ENCODE data around the gene ADGRG6. TPM values are rescaled to one million over a fixed set of nuclear protein-coding genes. Genes with fewer than 3 reads are reported as not detected.

Gene ADGRG6
- polyA plus RNA-seq, 1 of the 3 experiments (the other 2 are of a cell fraction), result 61.5 TPM

DNA sequence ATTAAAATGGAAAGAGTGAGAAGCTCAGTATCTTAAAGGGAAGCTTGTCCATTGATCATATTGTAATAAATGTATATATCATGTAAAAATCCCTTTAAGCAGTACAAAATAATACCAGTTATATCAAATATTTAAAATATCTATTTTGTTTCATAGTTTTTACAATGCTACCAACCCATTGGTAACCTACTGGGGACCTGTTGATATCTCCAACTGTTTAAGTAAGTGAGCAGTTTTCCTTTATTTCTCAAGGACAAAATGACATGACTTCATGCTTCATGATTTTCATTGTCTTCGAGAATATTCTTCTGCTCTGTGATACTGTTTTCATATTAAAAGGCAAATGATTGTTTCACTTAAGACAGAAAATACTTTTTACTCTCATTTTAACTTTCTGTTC lies 100.0 kb downstream of the ADGRG6 start (continued):
- no peak for TF ChIP-seq TAF1 (IDR thresholded peaks at IDR 0.05; ENCODE audit: borderline replicate concordance, low read depth, low read length)
- TF ChIP-seq TCF12 (IDR thresholded peaks at IDR 0.05), result no peak

- Histone ChIP-seq H3K9ac (no peak overlapping the region), H3K27ac (ENCODE audit: low read depth in 2 of 2, low read length in 1 of 2) (no peak overlapping the region), H3K27me3 (ENCODE audit: insufficient read depth) (no peaks in the 10 kb centered on the region), H3K36me3 (replicated peaks in 1 of 2; ENCODE audit: control insufficient read depth in 1 of 2, insufficient read depth in 2 of 2, low read length in 1 of 2) (peaks cover 38 to 66% of the 10 kb centered on the region in 2 experiments), H3K79me2 (ENCODE audit: insufficient read depth) (no peaks in the 10 kb centered on the region; the same call in 1 of the 2 replicates), H3K4me3 (ENCODE audit: low read depth in 2 of 2, low read length in 1 of 2) (no peak overlapping the region), H2AFZ (ENCODE audit: low read depth) (no peak overlapping the region), H3F3A (replicated peaks; ENCODE audit: insufficient read depth) (peaks cover 18% of the 10 kb centered on the region), H4K20me1 (ENCODE audit: insufficient read depth) (no peaks in the 10 kb centered on the region), H3K9me3 (no peaks in the 10 kb centered on the region), H3K9me2 (no peaks in the 10 kb centered on the region), H3K4me2 (no peak overlapping the region), H3K4me1 (ENCODE audit: control insufficient read depth in 1 of 2, insufficient read depth in 2 of 2, low read depth in 1 of 2, low read length in 1 of 2) (peaks cover 0 to 17% of the 10 kb centered on the region in 2 experiments; a peak in 2 of 4 replicates)
- ChIA-PET CTCF (interaction anchor here (1.1 kb wide), 1 partner anchor 24 kb away, joined by 3 read pairs; no protein-coding TSS in a partner anchor), POLR2A (no interaction called here)
- WGBS (ENCODE audit: low lambda C conversion rate), result 87% methylated on average over 3 of the region's 3 CpGs
- no peak for DNase-seq
- TF ChIP-seq TCF12 (IDR thresholded peaks at IDR 0.05) (no peak), GATA2 (CRISPR knock-in tag; IDR thresholded peaks at IDR 0.05) (no peak), MEF2A (IDR thresholded peaks at IDR 0.05; ENCODE audit: borderline replicate concordance, low read depth) (no peak), SIN3A (IDR thresholded peaks at IDR 0.05; ENCODE audit: borderline replicate concordance, low read depth, low read length) (no peak), CTCF (IDR thresholded peaks at IDR 0.05) (no peak), FOSL2 (IDR thresholded peaks at IDR 0.05; ENCODE audit: borderline replicate concordance, low read depth) (no peak), GABPA (IDR thresholded peaks at IDR 0.05; ENCODE audit: low read depth) (no peak), POLR2AphosphoS5 (IDR thresholded peaks at IDR 0.05; ENCODE audit: low read depth, low read length) (no peak)
- TF ChIP-seq, protein P1, sequence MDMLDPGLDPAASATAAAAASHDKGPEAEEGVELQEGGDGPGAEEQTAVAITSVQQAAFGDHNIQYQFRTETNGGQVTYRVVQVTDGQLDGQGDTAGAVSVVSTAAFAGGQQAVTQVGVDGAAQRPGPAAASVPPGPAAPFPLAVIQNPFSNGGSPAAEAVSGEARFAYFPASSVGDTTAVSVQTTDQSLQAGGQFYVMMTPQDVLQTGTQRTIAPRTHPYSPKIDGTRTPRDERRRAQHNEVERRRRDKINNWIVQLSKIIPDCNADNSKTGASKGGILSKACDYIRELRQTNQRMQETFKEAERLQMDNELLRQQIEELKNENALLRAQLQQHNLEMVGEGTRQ (IDR thresholded peaks at IDR 0.05; ENCODE audit: borderline replicate concordance, low read depth, low read length), result no peak
- TF ChIP-seq, protein P2, sequence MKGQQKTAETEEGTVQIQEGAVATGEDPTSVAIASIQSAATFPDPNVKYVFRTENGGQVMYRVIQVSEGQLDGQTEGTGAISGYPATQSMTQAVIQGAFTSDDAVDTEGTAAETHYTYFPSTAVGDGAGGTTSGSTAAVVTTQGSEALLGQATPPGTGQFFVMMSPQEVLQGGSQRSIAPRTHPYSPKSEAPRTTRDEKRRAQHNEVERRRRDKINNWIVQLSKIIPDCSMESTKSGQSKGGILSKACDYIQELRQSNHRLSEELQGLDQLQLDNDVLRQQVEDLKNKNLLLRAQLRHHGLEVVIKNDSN (IDR thresholded peaks at IDR 0.05; ENCODE audit: borderline replicate concordance, low read depth), result no peak
These were observed 102.9 kb downstream of the ADGRG6 start for GRCh38 chr6:142404751-142405150.

- peaks cover 48 to 65% of the 10 kb centered on the region in 2 experiments for H3K36me3 ChIP-seq (replicated peaks in 1 of 2; ENCODE audit: control insufficient read depth in 1 of 2, insufficient read depth in 2 of 2, low read length in 1 of 2)
- peaks cover 25% of the 10 kb centered on the region for H3F3A ChIP-seq (replicated peaks; ENCODE audit: insufficient read depth)
- WGBS (ENCODE audit: low lambda C conversion rate), result 75% methylated on average over 3 of the region's 3 CpGs
- no peaks in the 10 kb centered on the region; the same call in 1 of the 2 replicates for H3K79me2 ChIP-seq (ENCODE audit: insufficient read depth)
- no peaks in the 10 kb centered on the region for H4K20me1 ChIP-seq (ENCODE audit: insufficient read depth)
- no peaks in the 10 kb centered on the region for H3K9me3 ChIP-seq
- H3K27ac ChIP-seq (ENCODE audit: low read depth in 2 of 2, low read length in 1 of 2), result peak overlapping the region in 1 of 2 experiments; percentile 6; a peak in 1 of 4 replicates
- no peak for DNase-seq
- ChIA-PET CTCF (no interaction called here), POLR2A (no interaction called here)
- H3K4me3 ChIP-seq (ENCODE audit: low read depth in 2 of 2, low read length in 1 of 2), result no peak overlapping the region
- no peak overlapping the region for H2AFZ ChIP-seq (ENCODE audit: low read depth)
- H3K4me1 ChIP-seq (ENCODE audit: control insufficient read depth in 1 of 2, insufficient read depth in 2 of 2, low read depth in 1 of 2, low read length in 1 of 2), result peaks cover 0 to 6% of the 10 kb centered on the region in 2 experiments; a peak in 2 of 4 replicates
- H3K9me2 ChIP-seq, result no peaks in the 10 kb centered on the region
- H3K4me2 ChIP-seq, result no peak overlapping the region
- no peak overlapping the region for H3K9ac ChIP-seq
- no peaks in the 10 kb centered on the region for H3K27me3 ChIP-seq (ENCODE audit: insufficient read depth)
- no peak for TF ChIP-seq CTCF (IDR thresholded peaks at IDR 0.05)
- TF ChIP-seq, protein P3, sequence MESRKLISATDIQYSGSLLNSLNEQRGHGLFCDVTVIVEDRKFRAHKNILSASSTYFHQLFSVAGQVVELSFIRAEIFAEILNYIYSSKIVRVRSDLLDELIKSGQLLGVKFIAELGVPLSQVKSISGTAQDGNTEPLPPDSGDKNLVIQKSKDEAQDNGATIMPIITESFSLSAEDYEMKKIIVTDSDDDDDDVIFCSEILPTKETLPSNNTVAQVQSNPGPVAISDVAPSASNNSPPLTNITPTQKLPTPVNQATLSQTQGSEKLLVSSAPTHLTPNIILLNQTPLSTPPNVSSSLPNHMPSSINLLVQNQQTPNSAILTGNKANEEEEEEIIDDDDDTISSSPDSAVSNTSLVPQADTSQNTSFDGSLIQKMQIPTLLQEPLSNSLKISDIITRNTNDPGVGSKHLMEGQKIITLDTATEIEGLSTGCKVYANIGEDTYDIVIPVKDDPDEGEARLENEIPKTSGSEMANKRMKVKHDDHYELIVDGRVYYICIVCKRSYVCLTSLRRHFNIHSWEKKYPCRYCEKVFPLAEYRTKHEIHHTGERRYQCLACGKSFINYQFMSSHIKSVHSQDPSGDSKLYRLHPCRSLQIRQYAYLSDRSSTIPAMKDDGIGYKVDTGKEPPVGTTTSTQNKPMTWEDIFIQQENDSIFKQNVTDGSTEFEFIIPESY (IDR thresholded peaks at IDR 0.05; ENCODE audit: borderline replicate concordance, low read depth), result no peak
- TF ChIP-seq FOSL2 (IDR thresholded peaks at IDR 0.05; ENCODE audit: borderline replicate concordance, low read depth), result no peak
- no peak for TF ChIP-seq JUND (IDR thresholded peaks at IDR 0.05)
- TF ChIP-seq, protein P4, sequence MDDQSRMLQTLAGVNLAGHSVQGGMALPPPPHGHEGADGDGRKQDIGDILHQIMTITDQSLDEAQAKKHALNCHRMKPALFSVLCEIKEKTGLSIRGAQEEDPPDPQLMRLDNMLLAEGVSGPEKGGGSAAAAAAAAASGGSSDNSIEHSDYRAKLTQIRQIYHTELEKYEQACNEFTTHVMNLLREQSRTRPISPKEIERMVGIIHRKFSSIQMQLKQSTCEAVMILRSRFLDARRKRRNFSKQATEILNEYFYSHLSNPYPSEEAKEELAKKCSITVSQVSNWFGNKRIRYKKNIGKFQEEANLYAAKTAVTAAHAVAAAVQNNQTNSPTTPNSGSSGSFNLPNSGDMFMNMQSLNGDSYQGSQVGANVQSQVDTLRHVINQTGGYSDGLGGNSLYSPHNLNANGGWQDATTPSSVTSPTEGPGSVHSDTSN (IDR thresholded peaks at IDR 0.05), result no peak
- TF ChIP-seq, protein P2 (IDR thresholded peaks at IDR 0.05; ENCODE audit: borderline replicate concordance, low read depth), result no peak
These were observed 104.3 kb downstream of the ADGRG6 start for GRCh38 chr6:142406131-142406530.
